ENCODE data around the gene BMP2K.

The BMP2K gene

GRCh38 chr4:78776079-78776728 lies at the start of gene BMP2K:
Gene BMP2K (plus strand): TSS chr4:78776350. CDS start chr4:78776544, 194 bp downstream.
- DNase-seq, result peak; percentile 81 to 83

- no peak for DNase-seq
These were observed 49.6 kb upstream of the BMP2K start for GRCh38 chr4:78726546-78726945.

GRCh38 chr4:78732332-78733104 lies 43.6 kb upstream of the BMP2K start:
- no peak for DNase-seq

GRCh38 chr4:78734441-78735162 lies 41.5 kb upstream of the BMP2K start:
- no peak for DNase-seq

GRCh38 chr4:78735697-78736096 lies 40.5 kb upstream of the BMP2K start:
- DNase-seq, result no peak

GRCh38 chr4:78737035-78737434 lies 39.1 kb upstream of the BMP2K start:
- no peak for DNase-seq

DNA sequence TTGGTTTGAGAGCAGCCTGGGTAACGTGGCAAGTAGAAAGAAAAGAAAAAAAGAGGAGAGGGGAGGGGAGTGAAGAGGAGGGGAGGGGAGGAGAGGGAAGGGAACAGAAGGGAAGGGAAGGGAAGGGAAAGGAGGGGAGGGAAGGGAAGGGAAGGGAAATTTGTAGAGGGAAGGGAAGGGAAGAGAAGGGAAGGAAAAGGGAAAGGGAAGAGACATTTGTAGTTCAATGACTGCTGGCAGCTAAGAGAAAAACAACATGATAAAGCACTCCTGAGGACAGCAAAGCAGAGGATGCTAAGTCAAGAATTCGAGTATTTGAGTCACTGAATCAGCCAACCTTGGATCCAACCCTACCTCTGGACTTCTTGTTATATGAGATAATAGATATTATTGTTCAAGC lies 38.2 kb upstream of the BMP2K start:
- DNase-seq, result no peak

DNA sequence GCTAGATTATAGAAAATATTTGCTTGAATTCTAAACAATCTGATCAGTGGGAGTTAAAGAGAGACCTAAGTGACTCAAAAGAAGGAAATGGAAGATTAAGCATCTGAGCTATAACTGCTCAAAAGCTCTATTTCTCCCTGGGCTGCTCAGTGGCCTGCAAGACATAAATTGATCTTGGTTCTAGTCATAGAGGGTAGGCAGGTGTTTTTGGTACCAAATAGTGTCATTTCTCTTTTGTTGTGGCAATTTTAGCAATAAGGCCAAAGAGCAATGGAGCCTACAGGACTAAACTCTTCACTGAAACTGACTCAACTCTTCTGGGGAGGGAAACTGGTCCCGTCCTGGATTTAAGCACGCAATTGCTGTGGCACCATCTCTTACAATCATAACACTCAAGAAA lies 33.9 kb upstream of the BMP2K start:
- no peak for DNase-seq

GRCh38 chr4:78747475-78747922 lies 28.7 kb upstream of the BMP2K start:
- DNase-seq, result no peak

DNA sequence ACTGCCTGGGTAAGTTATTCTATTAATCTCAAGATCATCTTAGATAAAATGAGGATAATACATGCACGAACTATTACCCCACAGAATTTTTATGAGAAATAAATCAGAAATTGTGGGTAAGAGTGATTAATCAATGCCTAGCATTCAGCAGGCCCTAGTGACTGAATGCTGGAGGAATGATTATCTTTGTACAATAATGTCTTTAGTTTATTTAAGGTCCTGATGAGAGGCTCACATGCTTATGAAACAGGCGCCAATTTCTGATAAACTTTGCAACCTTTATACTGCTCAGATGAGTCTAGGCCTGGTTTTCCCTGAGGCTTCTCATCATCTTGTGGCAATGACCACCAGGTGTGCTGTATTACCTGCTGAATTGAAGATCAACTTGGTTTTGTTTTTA lies 27.8 kb upstream of the BMP2K start:
- DNase-seq, result no peak

DNA sequence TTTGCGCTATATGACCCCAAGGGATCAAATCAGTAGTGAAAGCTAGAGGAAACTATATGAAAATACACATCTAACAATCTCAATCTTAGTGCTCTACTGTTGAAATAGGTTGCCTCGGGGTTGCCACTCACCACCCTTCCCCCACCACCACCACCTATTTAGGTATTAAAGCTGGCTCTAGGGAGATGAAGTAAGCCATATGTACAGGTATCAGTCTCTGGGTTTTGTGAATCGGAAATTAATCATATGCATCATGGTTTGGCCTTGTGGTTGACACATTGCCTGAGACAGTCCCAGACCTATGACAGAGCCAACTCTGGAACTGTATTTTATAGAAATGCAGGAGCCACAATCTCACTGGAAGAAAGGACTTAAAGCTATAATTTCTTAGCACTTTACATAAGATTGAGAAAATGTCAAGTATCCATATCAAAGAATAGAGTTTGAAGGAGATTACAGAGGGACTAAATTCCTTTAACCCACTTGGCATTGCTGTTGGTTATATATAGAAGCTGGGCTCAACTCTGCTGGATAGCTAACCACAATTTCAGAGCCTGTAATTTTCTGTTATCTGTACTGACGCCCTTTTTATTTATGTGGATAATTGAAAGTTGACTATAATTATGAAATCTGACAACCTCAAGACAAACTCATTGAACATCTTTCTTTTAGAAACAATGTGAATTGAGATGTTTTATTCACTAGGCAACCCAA lies 26.7 kb upstream of the BMP2K start:
- no peak for DNase-seq

- no peak for DNase-seq
These were observed 26.0 kb upstream of the BMP2K start for GRCh38 chr4:78749972-78750727.

GRCh38 chr4:78753091-78753490 lies 23.1 kb upstream of the BMP2K start:
- DNase-seq, result no peak

DNA sequence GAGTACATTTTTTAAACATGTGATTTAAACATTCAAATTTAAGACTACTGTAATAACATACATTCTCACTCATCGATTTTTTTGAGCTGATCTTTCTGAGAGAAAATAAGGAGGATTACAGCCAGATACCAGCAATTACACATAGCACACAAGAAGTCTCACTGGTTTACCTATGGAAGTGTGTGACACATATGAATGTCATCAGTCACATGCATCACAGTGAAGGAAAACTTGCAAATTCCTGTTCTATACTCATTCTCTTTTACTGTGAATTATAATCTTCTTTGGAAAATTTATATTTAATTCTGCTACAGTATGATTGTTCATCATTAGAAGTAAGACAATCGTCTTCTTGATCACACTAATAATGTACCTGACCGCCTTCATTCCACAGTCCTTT lies 21.3 kb upstream of the BMP2K start:
- DNase-seq, result no peak

DNA sequence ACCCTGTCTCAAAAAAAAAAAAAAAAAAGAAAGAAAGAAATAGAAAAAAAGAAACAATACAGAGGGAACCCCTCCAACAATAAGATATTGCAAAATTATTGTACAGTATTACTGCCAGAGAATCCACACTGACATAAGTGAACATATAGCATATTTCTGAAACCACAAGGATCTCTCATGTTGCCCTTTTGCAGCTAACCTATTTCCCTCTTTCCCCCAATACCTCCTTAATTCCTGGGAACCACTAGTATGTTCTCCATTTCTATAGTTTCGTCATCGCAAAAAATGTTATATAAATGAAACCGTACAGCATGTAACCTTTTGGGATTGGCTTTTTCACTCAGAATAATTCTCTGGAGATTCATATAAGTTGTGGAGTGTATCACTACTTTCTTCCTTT lies 20.0 kb upstream of the BMP2K start:
- DNase-seq, result no peak

DNA sequence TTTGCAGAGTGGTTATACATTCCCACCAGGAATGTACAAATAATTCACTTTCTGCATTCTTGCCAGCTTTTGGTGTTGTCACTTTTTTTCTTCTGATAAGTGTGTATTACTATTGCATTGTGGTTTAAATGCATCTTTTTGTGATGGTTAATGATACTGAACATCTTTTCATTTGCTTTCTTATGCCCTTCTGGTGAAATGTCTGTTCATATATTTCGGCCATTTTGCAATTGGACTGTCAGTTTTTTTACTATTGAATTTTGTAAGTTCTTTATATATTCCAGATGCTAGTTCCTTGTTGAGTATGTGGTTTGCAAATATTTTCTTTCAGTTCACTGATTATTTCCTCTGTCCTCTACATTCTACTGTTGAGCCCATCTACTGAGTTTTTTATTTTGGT lies 19.4 kb upstream of the BMP2K start:
- DNase-seq, result no peak

GRCh38 chr4:78757574-78757973 lies 18.6 kb upstream of the BMP2K start:
- no peak for DNase-seq

DNA sequence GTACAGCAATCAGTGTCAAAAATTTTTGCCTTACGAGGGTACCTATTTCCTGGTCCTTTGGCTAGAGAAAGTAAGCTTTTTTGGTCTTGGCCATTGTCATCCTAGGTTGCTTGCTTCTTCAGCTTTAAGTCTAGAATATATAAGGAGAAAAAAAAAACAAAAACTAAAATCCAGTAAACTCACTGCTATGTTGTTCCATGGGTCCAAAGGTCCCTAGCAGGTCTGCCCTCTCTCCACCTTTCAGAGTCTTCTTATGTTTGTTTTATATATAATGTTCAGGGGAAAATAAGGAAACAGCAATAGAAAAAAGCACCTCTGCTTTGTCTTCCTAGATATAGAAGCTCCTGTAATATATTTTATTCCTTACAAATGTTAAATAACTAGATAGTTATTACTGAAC lies 18.1 kb upstream of the BMP2K start:
- no peak for DNase-seq

DNA sequence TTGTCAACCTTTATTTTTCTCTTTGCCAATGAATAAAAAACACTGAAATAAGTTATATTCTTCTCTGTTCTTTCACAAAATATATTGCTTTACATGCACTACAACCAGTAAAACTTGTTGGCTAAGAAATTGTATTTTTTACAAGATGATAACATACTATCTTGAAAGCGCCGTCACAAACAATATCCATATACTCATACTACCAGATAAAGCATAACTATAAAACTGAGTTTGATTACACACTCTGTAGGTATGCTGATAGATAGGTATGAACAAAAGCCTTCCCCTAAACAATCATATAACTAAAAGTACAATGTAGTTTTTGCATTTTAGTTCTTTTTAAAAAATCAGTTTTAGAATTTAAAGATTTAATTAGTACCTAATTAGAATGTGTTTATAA lies 13.6 kb upstream of the BMP2K start:
- DNase-seq, result no peak

GRCh38 chr4:78763251-78763650 lies 12.9 kb upstream of the BMP2K start:
- DNase-seq, result no peak

DNA sequence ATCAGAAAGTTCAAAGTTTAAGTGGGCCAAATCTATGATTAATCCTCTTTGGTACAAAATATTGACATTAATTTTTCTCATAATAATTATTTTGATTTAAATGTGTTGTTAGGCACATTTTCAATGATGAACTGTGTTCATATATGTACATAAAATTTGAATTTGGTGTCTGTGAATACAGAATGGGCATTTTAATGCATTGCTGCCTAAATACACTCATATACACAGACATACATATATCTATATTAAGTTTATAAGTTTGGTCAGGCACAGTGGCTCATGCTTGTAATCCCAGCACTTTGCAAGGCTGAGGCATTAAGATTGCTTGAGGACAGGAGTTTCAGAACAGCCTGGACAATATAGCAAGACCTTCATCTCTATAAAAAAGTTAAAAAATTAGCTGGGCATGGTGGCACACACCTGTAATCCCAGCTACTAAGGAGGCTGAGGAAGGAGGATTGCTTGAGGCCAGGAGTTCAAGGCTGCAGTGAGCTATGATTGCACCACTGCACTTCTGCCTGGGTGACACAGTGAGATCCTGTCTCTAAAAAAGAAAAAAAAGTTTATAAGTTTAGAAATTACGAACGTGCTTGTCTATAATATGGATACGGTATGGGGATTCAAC lies 12.3 kb upstream of the BMP2K start:
- no peak for DNase-seq

GRCh38 chr4:78764498-78764961 lies 11.6 kb upstream of the BMP2K start:
- DNase-seq, result no peak

Data from CD4-positive, alpha-beta T cell treated with Interleukin-1 beta for 1 hour (primary cell).